HG03064 (cell line): ENCODE data around the gene RND3.

Experiments
- ATAC-seq: cut with Tn5 transposase; IDR thresholded peaks from one replicate; pipeline ENCODE4 v1.9.1; 2021; ENCODE audit warnings: low read depth; ENCODE audit not compliant: unreplicated experiment

Gene RND3, protein sequence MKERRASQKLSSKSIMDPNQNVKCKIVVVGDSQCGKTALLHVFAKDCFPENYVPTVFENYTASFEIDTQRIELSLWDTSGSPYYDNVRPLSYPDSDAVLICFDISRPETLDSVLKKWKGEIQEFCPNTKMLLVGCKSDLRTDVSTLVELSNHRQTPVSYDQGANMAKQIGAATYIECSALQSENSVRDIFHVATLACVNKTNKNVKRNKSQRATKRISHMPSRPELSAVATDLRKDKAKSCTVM

GRCh38 chr2:150487537-150488429 lies at the start of gene RND3:
TSS of gene RND3 (minus strand) at chr2:150487667. CDS start at chr2:150487417, 250 bp downstream.
- ATAC-seq, result peak; percentile 86

GRCh38 chr2:150535176-150535575 lies 47.7 kb upstream of the RND3 start:
- no peak for ATAC-seq

GRCh38 chr2:150532879-150533278 lies 45.4 kb upstream of the RND3 start:
- no peak for ATAC-seq

GRCh38 chr2:150532020-150532419 lies 44.6 kb upstream of the RND3 start:
- ATAC-seq, result no peak

GRCh38 chr2:150531591-150531990 lies 44.1 kb upstream of the RND3 start:
- ATAC-seq, result no peak

DNA sequence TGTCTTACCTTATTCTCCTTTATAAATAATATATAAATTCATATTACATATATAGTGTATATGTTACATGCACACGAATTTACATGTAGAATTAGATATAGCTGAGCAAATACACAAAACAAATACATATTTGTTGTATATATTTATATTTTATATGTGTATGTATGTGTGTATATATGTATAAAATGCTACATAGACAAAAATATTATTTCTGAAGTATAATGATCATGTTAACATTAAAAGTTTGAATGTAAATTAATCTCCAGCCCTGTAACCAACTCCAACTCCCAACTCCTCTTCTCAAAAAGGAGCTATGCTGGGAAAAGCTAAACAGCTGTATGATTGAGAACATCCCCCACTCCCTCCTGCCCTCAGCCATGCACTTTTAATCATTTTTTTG lies 42.7 kb upstream of the RND3 start:
- no peak for ATAC-seq

DNA sequence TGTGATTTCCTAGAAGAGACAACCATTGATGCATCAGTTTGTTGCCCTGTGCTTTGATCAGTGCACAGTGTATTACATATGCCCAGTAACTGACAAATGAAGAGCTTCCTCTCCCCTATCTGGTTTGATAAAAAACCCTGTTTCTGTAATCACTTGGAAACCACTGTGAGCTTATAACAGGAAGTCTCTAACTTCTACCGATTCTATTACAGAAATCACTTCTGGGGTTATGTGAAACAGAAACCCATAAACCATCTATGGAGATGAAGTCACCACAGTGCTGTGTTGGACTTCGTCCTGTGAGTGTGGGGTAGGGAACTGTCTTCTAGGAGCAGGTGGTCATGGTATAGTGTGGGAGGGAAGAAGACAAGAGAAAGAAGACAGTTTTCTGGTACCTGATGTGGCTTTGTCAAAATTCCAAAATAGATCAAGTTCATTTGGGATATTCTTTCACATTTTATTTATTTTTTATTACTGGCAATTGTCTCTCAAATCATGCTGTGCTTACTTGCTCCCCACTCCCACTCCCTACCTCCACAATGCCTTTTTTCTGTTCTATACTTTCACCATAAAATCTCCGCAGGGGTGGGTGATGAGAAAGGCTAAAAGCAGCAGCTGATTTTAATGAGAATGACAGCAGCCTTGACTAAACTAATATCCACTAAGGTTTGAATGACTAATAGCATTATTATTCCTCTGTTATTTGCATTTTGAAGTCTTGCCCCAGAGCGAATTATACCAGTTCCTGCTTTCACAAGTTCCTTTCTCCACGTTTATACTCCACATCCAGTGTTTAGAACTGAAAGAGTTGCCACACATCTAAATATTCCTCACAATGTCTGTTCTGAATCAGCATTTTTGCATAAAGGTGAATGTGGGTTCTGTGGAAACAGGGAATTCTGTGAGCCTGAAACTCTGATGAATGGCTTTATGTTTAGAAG lies 41.7 kb upstream of the RND3 start:
- peak; percentile 96 for ATAC-seq

- ATAC-seq, result no peak
Observed at GRCh38 chr2:150526827-150527226, 39.4 kb upstream of the RND3 start.

DNA sequence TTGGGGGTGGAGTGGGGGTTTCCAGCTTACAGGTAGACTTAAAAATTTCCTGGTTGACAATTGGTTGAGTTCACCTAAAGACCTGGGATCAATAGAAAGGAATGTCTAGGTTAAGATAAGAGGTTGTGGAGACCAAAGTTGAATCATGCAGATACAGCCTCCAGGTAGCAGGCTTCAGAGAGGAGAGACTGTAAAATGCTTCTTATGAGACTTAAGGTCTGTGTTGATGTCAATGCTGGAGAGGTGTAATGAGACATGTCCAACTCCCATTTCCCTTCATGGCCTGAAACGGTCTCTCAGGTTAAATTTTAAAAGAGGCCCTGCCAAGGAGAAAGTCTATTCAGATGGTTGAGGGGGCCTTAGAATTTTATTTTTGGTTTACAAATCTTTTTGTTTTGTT lies 38.5 kb upstream of the RND3 start:
- ATAC-seq, result no peak

DNA sequence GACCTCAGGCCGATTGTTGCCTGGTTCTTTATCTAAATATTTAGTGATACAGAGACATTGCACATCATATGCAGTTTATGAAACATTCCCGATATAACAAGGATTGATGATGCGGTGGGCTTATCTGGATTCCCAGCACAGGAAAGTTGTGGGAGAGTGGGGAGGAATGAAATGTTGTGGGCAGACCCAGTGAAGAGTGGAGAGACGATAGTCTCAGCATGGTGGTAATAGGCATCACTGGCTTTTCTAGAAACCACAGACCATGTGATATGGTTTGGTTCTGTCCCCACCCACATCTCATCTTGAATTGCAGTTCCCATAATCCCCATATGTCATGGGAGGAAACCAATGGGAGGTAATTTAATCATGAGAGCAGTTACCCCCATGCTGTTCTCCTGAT lies 34.8 kb upstream of the RND3 start:
- no peak for ATAC-seq

GRCh38 chr2:150520887-150521664 lies 33.6 kb upstream of the RND3 start:
- no peak for ATAC-seq

- ATAC-seq, result no peak
Observed at GRCh38 chr2:150520033-150520432, 32.6 kb upstream of the RND3 start.

DNA sequence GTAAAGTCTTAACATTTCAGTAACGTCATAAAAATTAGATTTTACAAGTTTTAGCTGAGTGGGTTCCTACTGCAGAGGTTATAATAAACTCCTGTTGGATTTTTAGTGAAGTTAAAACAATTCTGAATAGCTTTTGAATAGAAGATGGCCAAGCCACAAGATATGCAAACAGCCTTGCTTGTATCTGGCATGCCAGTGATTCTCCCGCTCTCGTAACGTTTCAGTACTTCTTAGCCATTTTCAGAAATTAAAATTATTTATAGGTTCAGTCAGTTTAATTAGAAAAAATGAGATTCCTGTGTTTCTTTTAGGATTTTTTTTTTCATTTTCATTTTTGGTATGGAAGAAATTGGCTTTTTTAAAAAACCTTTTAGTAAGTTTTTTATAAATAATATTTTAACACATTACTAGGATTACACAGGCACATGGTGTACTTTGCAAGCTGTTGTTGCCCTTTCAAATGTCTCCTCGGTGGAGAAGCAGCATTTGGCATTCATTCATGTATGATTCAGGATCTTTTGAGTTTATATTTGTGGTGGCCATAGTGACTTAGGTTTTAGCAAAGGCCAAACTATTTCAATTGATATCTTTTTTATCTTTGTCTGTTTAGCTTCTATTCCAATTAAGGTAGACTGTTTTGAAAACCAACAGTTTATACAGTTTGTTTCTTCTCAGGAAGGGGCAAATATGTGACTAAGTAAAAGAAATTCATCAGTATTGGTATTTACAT lies 30.6 kb upstream of the RND3 start:
- no peak for ATAC-seq

GRCh38 chr2:150513647-150514046 lies 26.2 kb upstream of the RND3 start:
- ATAC-seq, result no peak

DNA sequence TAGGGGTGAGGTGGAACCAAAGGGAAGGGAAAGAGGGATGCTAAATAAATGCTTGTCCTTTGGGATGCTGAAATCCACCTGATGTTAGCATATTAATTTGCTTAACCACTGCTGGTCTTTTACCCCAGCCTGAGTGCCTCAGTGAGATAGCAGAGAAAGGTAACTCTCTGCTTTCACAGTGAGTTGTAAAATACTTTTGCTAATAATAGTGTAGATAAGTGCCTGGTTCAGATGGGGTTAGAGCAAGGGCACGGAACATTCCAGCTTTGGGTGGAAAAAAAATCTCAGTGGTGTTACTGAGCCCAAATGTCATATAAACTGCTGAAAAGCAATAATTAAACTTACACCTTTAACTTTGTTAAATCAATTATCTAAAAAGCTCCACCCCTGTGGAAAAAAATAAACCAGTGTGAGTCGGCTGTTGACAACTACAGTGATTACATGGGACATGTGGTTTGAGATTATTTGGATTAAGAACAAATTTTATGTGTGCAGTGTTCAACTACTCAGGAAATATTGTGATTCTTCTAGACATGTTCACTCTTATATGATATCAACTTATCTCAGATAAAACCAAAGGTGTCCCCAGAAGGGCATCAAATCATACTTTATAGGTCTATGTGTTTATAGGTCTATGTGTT lies 21.1 kb upstream of the RND3 start:
- no peak for ATAC-seq

- no peak for ATAC-seq
Observed at GRCh38 chr2:150507071-150507470, 19.6 kb upstream of the RND3 start.

DNA sequence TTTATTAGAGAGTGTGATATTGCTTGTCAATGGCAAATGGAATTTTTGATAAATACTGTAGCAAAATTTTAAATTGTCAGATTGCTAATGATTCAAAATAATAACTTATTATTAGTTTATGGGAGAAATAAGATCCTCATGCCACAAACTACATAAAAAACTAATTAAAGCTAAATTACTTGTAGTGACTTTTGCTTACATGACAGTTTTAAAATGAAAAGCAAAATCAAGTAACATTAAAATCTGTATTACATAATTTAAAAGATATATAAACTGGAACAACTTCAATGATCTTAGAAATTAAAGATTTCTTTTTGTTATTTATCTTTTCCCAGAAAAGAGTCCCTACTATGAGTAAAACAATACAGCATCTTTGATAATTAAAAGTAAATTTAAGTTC lies 17.7 kb upstream of the RND3 start:
- no peak for ATAC-seq

DNA sequence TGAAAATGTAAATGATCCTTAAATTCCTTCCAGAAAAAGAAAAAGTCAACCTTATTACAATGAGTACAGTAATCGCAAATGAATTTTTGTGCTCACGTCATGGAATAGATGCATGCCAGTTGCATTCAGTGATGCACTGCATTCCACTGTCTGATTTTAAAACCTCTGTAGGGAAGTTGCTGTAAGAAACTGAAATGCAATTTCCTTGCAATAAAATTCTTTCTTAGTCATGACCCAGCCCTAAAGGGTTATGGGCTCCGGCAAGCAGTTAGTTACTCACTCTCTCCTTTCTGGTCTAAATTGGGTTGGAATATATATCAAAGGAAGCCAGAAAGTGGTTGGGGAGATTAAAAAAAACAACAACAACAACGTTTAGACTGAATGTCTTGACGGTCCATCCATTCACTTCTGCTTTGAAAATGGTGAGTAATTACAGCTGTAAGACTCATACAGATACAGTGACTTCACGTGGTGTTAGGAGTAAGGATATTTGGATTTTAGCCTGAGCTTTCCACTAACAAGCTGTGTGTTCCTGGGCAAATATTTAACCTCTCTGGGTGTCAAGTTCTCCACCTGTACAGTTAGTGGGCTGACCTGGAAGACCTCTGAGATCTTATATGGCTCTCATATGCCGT lies 8.6 kb upstream of the RND3 start:
- no peak for ATAC-seq

DNA sequence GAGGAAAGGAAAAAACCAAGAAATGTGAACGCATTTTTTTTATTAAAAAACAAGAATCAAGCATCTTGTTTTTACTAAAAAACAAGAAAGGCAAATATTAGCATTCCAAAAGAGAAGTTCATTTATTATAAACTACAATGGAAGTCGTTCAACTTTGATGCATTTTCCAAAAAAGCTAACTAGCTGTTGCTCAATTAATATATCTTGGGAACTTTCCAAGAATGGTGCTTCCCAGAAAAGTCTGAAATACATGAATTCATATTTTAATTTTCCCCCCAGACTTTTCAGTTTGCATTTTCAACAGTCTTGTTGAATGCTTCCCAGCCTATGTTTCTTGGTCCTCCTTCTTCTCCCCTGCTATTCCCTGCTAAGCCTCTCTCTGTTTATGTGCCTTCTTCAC lies 7.5 kb upstream of the RND3 start:
- ATAC-seq, result no peak
